OCI-LY7 (cell line): ENCODE data around the gene OR52N1.

Experiments
- CTCF ChIP-seq: fragments of 200-600 bp; sonication (generic); conservative IDR thresholded peaks from 2 replicates; pipeline ENCODE4 v1.5.1; 2014; ENCODE audit warnings: mild to moderate bottlenecking, antibody characterized with exemption, low read length, moderate library complexity, mixed read lengths
- EZH2phosphoT487 ChIP-seq: fragments of 200-600 bp; sonication (generic); IDR thresholded peaks from 2 replicates; pipeline ENCODE4 v1.6.1; 2018; ENCODE audit warnings: low read depth, borderline replicate concordance, mild to moderate bottlenecking, mixed run types, antibody characterized with exemption, low read length, moderate library complexity, mixed read lengths

- TF ChIP-seq CTCF (no peak), EZH2phosphoT487 (no peak)
Observed at GRCh38 chr11:5738431-5738830, 52.6 kb downstream of the OR52N1 start.
